ENCODE results near the gene RER1. TPM values are rescaled to one million over a fixed set of nuclear protein-coding genes. Genes with fewer than 3 reads are reported as not detected.

The RER1 gene
- total RNA-seq, 2 experiments from 2014 or later = 60.5 to 138 TPM

- ChIA-PET CTCF (ENCODE audit: unreplicated experiment) (no interaction called here), POLR2A (no interaction called here)
- BruUV-seq (replicated peaks) = no TSS peak
- peaks cover 53% of the 10 kb centered on the region for H3K36me3 ChIP-seq (ENCODE audit: insufficient read depth, low read length)
- peaks cover 12% of the 10 kb centered on the region for H3K4me1 ChIP-seq (ENCODE audit: insufficient read depth, low read length, poor library complexity, severe bottlenecking)
- TF ChIP-seq CTCF (conservative IDR thresholded peaks at IDR 0.05; ENCODE audit: low read length) = no peak
- no peak for TF ChIP-seq EZH2phosphoT487 (IDR thresholded peaks at IDR 0.05; ENCODE audit: borderline replicate concordance, low read depth, low read length)
- DNase-seq (ENCODE audit: low spot score) = no peak
- H3K4me3 ChIP-seq (ENCODE audit: low read depth, low read length, poor library complexity, severe bottlenecking) = no peak overlapping the region
- no peaks in the 10 kb centered on the region for H4K20me1 ChIP-seq (ENCODE audit: insufficient read depth, low read length)
- H3K79me2 ChIP-seq (ENCODE audit: insufficient read depth, low read depth, low read length) = no peaks in the 10 kb centered on the region
- H3K9me2 ChIP-seq (ENCODE audit: insufficient read depth, low read length) = no peaks in the 10 kb centered on the region
- H3K9me3 ChIP-seq (ENCODE audit: low read length) = no peaks in the 10 kb centered on the region
- no peak overlapping the region for H2AFZ ChIP-seq (ENCODE audit: low read length)
- no peak overlapping the region for H3K27ac ChIP-seq (ENCODE audit: low read depth, low read length, poor library complexity, severe bottlenecking)
- intact Hi-C loops (cut with micrococcal nuclease; ENCODE audit: unreplicated experiment) = no loop called here
- H3K4me2 ChIP-seq (ENCODE audit: low read length) = no peak overlapping the region
Measured at GRCh38 chr1:2407166-2407990, 15.7 kb downstream of the RER1 start.

GRCh38 chr1:2407991-2408275, 16.3 kb downstream of the RER1 start:
- no peaks in the 10 kb centered on the region for H3K9me3 ChIP-seq (ENCODE audit: low read length)
- no peak overlapping the region for H3K27ac ChIP-seq (ENCODE audit: low read depth, low read length, poor library complexity, severe bottlenecking)
- H3K36me3 ChIP-seq (ENCODE audit: insufficient read depth, low read length) = peaks cover 48% of the 10 kb centered on the region
- ChIA-PET CTCF (ENCODE audit: unreplicated experiment) (no interaction called here), POLR2A (no interaction called here)
- no peaks in the 10 kb centered on the region for H3K79me2 ChIP-seq (ENCODE audit: insufficient read depth, low read depth, low read length)
- BruUV-seq (replicated peaks) = no TSS peak
- TF ChIP-seq EZH2phosphoT487 (IDR thresholded peaks at IDR 0.05; ENCODE audit: borderline replicate concordance, low read depth, low read length) (no peak), CTCF (conservative IDR thresholded peaks at IDR 0.05; ENCODE audit: low read length) (no peak)
- H3K4me2 ChIP-seq (ENCODE audit: low read length) = no peak overlapping the region
- no peaks in the 10 kb centered on the region for H3K9me2 ChIP-seq (ENCODE audit: insufficient read depth, low read length)
- intact Hi-C loops (cut with micrococcal nuclease; ENCODE audit: unreplicated experiment) = no loop called here
- H2AFZ ChIP-seq (ENCODE audit: low read length) = no peak overlapping the region
- no peak for DNase-seq (ENCODE audit: low spot score)
- H3K4me1 ChIP-seq (ENCODE audit: insufficient read depth, low read length, poor library complexity, severe bottlenecking) = peaks cover 12% of the 10 kb centered on the region
- no peaks in the 10 kb centered on the region for H4K20me1 ChIP-seq (ENCODE audit: insufficient read depth, low read length)
- no peak overlapping the region for H3K4me3 ChIP-seq (ENCODE audit: low read depth, low read length, poor library complexity, severe bottlenecking)

GRCh38 chr1:2408456-2408855, 16.8 kb downstream of the RER1 start:
- no peak for TF ChIP-seq EZH2phosphoT487 (IDR thresholded peaks at IDR 0.05; ENCODE audit: borderline replicate concordance, low read depth, low read length)
- TF ChIP-seq CTCF (conservative IDR thresholded peaks at IDR 0.05; ENCODE audit: low read length) = no peak
- intact Hi-C loops (cut with micrococcal nuclease; ENCODE audit: unreplicated experiment) = no loop called here
- no TSS peak for BruUV-seq (replicated peaks)
- Histone ChIP-seq H3K4me2 (ENCODE audit: low read length) (no peak overlapping the region), H3K4me3 (ENCODE audit: low read depth, low read length, poor library complexity, severe bottlenecking) (no peak overlapping the region), H3K36me3 (ENCODE audit: insufficient read depth, low read length) (peaks cover 43% of the 10 kb centered on the region), H4K20me1 (ENCODE audit: insufficient read depth, low read length) (no peaks in the 10 kb centered on the region), H2AFZ (ENCODE audit: low read length) (no peak overlapping the region), H3K9me2 (ENCODE audit: insufficient read depth, low read length) (no peaks in the 10 kb centered on the region), H3K4me1 (ENCODE audit: insufficient read depth, low read length, poor library complexity, severe bottlenecking) (peaks cover 13% of the 10 kb centered on the region), H3K79me2 (ENCODE audit: insufficient read depth, low read depth, low read length) (no peaks in the 10 kb centered on the region), H3K9me3 (ENCODE audit: low read length) (no peaks in the 10 kb centered on the region), H3K27ac (ENCODE audit: low read depth, low read length, poor library complexity, severe bottlenecking) (no peak overlapping the region)
- ChIA-PET CTCF (ENCODE audit: unreplicated experiment) (no interaction called here), POLR2A (no interaction called here)
- no peak for DNase-seq (ENCODE audit: low spot score)
